Adrenal gland (tissue), 5 donors: Measurements from ENCODE around the gene DOCK1.

ENCODE experiments used
- CTCF ChIP-seq, 6 experiments: fragments of 450-650 bp in 4 of 6; fragments of 200-600 bp in 2 of 6; sonication (generic) in 1 of 6; IDR thresholded peaks; 1 replicate in 5 of 6; 2 replicates in 1 of 6; pipeline versions ENCODE4 v1.5.1 to v1.8.0; 2016 to 2021; ENCODE audit warnings: antibody characterized with exemption in 6 of 6, mild to moderate bottlenecking in 2 of 6, moderate library complexity in 1 of 6
- POLR2A ChIP-seq, 2 donors: fragments of 450-650 bp; IDR thresholded peaks; one replicate each; pipeline ENCODE4 v1.6.1; 2017; ENCODE audit warnings: antibody characterized with exemption in 2 of 2, mild to moderate bottlenecking in 2 of 2, moderate library complexity in 1 of 2
- donor health status: DM: no; HTN: no; CAD: no.

- TF ChIP-seq CTCF (IDR thresholded peaks at IDR 0.05): no peak
- TF ChIP-seq POLR2A (IDR thresholded peaks at IDR 0.05): no peak
Measured at GRCh38 chr10:127003032-127003685, 97.9 kb downstream of the DOCK1 start.
